ENCODE data around the gene INAFM2. TPM values are rescaled to one million over a fixed set of nuclear protein-coding genes. Genes with fewer than 3 reads are reported as not detected.

Gene INAFM2
- total RNA-seq, 1 donor from 2014 or later: 18.2 TPM

DNA sequence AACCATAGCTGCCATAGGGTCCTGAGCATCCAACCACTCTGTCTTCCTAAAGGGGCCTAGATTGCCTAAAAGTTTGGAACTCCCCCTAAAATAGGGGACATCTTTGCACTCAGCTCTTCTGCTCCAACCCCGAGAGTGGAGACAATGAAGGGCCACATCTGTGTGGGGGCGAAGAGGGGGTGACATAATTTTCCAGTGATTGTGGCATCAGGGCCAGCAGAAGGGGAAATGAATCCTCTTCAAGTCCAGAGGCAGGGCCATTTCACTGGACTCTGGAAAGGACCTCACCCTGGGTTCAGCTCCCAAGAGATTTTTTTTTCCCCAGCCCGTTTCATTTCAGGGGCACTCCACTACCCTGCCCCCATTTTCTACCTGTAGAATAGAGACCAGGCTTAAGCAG, 36.0 kb upstream of the INAFM2 start:
- Histone ChIP-seq H3K4me2 (no peak overlapping the region), H3K9me3 (ENCODE audit: low read depth) (no peaks in the 10 kb centered on the region), H3K4me3 (no peak overlapping the region), H3K79me2 (ENCODE audit: low read depth) (no peaks in the 10 kb centered on the region), H3K9ac (no peak overlapping the region), H2AFZ (replicated peaks) (no peak overlapping the region), H3K36me3 (no peaks in the 10 kb centered on the region), H3K4me1 (peaks cover 32% of the 10 kb centered on the region), H3F3A (ENCODE audit: low read depth) (peaks cover 21% of the 10 kb centered on the region), H3K27me3 (peaks cover 100% of the 10 kb centered on the region), H3K27ac (no peak overlapping the region), H4K20me1 (ENCODE audit: low read depth) (peaks cover 9% of the 10 kb centered on the region)
- Mint-ChIP-seq H3K36me3 (no peaks in the 10 kb centered on the region), H3K27me3 (ENCODE audit: insufficient read depth, low read depth) (peaks cover 40% of the 10 kb centered on the region), H3K4me3 (no peak overlapping the region), H3K4me1 (peaks cover 48% of the 10 kb centered on the region), H3K9me3 (no peaks in the 10 kb centered on the region), H3K27ac (no peak overlapping the region)
- no peak for DNase-seq (ENCODE audit: low spot score)
- TF ChIP-seq, protein P1, sequence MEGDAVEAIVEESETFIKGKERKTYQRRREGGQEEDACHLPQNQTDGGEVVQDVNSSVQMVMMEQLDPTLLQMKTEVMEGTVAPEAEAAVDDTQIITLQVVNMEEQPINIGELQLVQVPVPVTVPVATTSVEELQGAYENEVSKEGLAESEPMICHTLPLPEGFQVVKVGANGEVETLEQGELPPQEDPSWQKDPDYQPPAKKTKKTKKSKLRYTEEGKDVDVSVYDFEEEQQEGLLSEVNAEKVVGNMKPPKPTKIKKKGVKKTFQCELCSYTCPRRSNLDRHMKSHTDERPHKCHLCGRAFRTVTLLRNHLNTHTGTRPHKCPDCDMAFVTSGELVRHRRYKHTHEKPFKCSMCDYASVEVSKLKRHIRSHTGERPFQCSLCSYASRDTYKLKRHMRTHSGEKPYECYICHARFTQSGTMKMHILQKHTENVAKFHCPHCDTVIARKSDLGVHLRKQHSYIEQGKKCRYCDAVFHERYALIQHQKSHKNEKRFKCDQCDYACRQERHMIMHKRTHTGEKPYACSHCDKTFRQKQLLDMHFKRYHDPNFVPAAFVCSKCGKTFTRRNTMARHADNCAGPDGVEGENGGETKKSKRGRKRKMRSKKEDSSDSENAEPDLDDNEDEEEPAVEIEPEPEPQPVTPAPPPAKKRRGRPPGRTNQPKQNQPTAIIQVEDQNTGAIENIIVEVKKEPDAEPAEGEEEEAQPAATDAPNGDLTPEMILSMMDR (IDR thresholded peaks at IDR 0.05): no peak
- TF ChIP-seq EZH2phosphoT487 (IDR thresholded peaks at IDR 0.05): no peak
- TF ChIP-seq EZH2 (IDR thresholded peaks at IDR 0.05): no peak

DNA sequence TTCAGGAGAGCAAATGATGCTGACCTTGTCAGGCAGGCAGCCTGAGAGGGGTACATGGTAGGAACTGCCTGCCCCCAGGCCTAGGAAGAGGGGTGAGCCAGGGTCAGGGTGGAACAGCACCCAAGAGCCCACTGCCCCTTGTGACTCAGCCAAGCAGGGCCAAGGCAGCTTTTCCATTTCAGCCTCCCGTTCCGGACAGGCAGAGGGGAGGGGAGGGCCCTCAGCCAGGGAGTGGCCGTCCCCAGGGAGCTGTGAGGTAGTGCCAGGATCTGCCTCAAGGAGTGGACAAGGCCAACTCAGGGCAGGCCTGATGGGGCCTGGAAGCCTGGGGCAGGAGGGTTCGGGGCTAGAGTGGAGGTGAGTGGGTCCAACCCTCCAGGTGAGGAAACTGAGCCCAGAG, 35.5 kb upstream of the INAFM2 start:
- Histone ChIP-seq H3K9ac (no peak overlapping the region), H3K4me2 (no peak overlapping the region), H3F3A (ENCODE audit: low read depth) (peaks cover 21% of the 10 kb centered on the region), H3K36me3 (no peaks in the 10 kb centered on the region), H3K9me3 (ENCODE audit: low read depth) (no peaks in the 10 kb centered on the region), H3K27me3 (peaks cover 100% of the 10 kb centered on the region), H3K4me3 (no peak overlapping the region), H4K20me1 (ENCODE audit: low read depth) (peaks cover 9% of the 10 kb centered on the region), H2AFZ (replicated peaks) (no peak overlapping the region), H3K27ac (no peak overlapping the region), H3K4me1 (peaks cover 28% of the 10 kb centered on the region), H3K79me2 (ENCODE audit: low read depth) (no peaks in the 10 kb centered on the region)
- Mint-ChIP-seq H3K9me3 (no peaks in the 10 kb centered on the region), H3K4me1 (peaks cover 53% of the 10 kb centered on the region), H3K27ac (no peak overlapping the region), H3K36me3 (no peaks in the 10 kb centered on the region), H3K4me3 (no peak overlapping the region), H3K27me3 (ENCODE audit: insufficient read depth, low read depth) (peaks cover 35% of the 10 kb centered on the region)
- TF ChIP-seq EZH2 (IDR thresholded peaks at IDR 0.05) (no peak), EZH2phosphoT487 (IDR thresholded peaks at IDR 0.05) (no peak)
- TF ChIP-seq, protein P1 (IDR thresholded peaks at IDR 0.05): no peak
- no peak for DNase-seq (ENCODE audit: low spot score)

DNA sequence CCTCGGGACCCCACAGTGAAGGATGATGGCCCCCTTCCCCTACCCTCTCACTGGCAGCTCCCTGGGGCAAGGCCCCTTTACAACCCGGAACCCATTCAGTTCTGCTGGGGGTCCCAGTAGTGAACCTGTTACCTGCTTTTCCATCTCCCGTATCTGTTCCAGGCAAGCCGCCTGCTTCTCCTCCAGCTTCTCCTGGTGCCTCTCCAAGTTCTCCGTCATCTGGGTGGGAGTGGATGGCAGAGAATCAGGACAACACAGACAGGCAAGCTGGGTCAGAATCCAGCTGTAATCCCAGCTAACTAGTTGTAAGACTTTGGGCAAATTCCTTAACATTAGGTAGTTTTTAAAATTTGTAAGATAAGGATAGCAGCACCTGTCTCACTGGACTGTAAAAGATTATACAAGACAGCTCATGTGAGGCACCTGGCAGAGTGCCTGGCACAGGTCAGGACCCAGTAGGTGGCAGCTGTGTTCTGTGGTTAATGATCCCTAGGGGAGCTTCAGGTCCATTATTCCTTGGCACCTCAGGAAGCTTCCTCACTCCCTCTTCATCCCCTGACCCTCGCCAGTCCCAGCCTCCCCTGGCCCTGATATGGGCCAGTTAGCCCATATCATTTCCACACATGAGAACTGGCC, 34.2 kb upstream of the INAFM2 start:
- Histone ChIP-seq H2AFZ (replicated peaks) (no peak overlapping the region), H3K27me3 (peaks cover 96% of the 10 kb centered on the region), H3K9ac (no peak overlapping the region), H3K36me3 (no peaks in the 10 kb centered on the region), H3K4me2 (no peak overlapping the region), H3F3A (ENCODE audit: low read depth) (peaks cover 14% of the 10 kb centered on the region), H3K27ac (no peak overlapping the region), H3K79me2 (ENCODE audit: low read depth) (no peaks in the 10 kb centered on the region), H3K9me3 (ENCODE audit: low read depth) (no peaks in the 10 kb centered on the region), H3K4me1 (peaks cover 38% of the 10 kb centered on the region), H4K20me1 (ENCODE audit: low read depth) (peaks cover 5% of the 10 kb centered on the region), H3K4me3 (no peak overlapping the region)
- Mint-ChIP-seq H3K27me3 (ENCODE audit: insufficient read depth, low read depth) (peaks cover 25% of the 10 kb centered on the region), H3K4me3 (peak overlapping the region; percentile 69), H3K27ac (peak overlapping the region; percentile 59), H3K36me3 (no peaks in the 10 kb centered on the region), H3K9me3 (no peaks in the 10 kb centered on the region), H3K4me1 (peaks cover 58% of the 10 kb centered on the region)
- DNase-seq (ENCODE audit: low spot score): no peak
- TF ChIP-seq EZH2phosphoT487 (IDR thresholded peaks at IDR 0.05): no peak
- TF ChIP-seq, protein P1 (IDR thresholded peaks at IDR 0.05): no peak
- no peak for TF ChIP-seq EZH2 (IDR thresholded peaks at IDR 0.05)
